GM13976 (cell line): ENCODE results near the gene PTPRK.

Experiments used
- DNase-seq: peaks from one replicate; pipeline ENCODE4 v3.0.0; 2012; ENCODE audit warnings: low spot score
- CTCF ChIP-seq: IDR thresholded peaks from 2 replicates; pipeline ENCODE4 v1.5.1; 2012; ENCODE audit warnings: borderline replicate concordance, mild to moderate bottlenecking; ENCODE audit not compliant: insufficient read depth; ENCODE audit errors: extremely low read depth, missing control alignments, control extremely low read depth
- in situ Hi-C: fragments of 300-500 bp; cut with MboI; formaldehyde crosslinking; loops from one replicate; pipeline ENCODE4 v1.12.0; 2022; ENCODE audit warnings: low sequenced_read_pairs, mixed read lengths, inconsistent platforms; ENCODE audit not compliant: unreplicated experiment

Gene PTPRK

GRCh38 chr6:128062882-128063603, 457.4 kb downstream of the PTPRK start:
- in situ Hi-C loops: no loop called here
- no peak for DNase-seq
- no peak for TF ChIP-seq CTCF

- no peak for DNase-seq
- no peak for TF ChIP-seq CTCF
- in situ Hi-C loops: no loop called here
These were observed 462.5 kb downstream of the PTPRK start for GRCh38 chr6:128057946-128058345.

- in situ Hi-C loops: no loop called here
- no peak for DNase-seq
- no peak for TF ChIP-seq CTCF
These were observed 462.9 kb downstream of the PTPRK start for GRCh38 chr6:128057541-128057940.

- no peak for DNase-seq
- TF ChIP-seq CTCF: no peak
- in situ Hi-C loops: no loop called here
These were observed 467.3 kb downstream of the PTPRK start for GRCh38 chr6:128053109-128053508.

- TF ChIP-seq CTCF: no peak
- in situ Hi-C loops: no loop called here
- no peak for DNase-seq
These were observed 472.4 kb downstream of the PTPRK start for GRCh38 chr6:128047989-128048388.

- DNase-seq: no peak
- in situ Hi-C loops: no loop called here
- TF ChIP-seq CTCF: no peak
These were observed 474.4 kb downstream of the PTPRK start for GRCh38 chr6:128046033-128046432.

GRCh38 chr6:128039543-128039942, 480.9 kb downstream of the PTPRK start:
- DNase-seq: no peak
- in situ Hi-C loops: no loop called here
- TF ChIP-seq CTCF: no peak
